Suprapubic skin (tissue), 4 donors: ENCODE results near the gene MRAS. TPM values are rescaled to one million over a fixed set of nuclear protein-coding genes. Genes with fewer than 3 reads are reported as not detected.

Experiments used
- DNase-seq, 2 donors: peaks; one replicate each; pipeline ENCODE4 v3.0.0-alpha.2; 2019; ENCODE audit warnings: low spot score in 2 of 2
- H3K27ac ChIP-seq: fragments of 200-600 bp; sonication (generic); one replicate; pipeline ENCODE4 v1.5.1; 2019
- H3K27me3 ChIP-seq: fragments of 200-600 bp; sonication (generic); one replicate; pipeline ENCODE4 v1.5.1; 2019
- H3K36me3 ChIP-seq: fragments of 200-600 bp; sonication (generic); one replicate; pipeline ENCODE4 v1.5.1; 2019
- H3K4me1 ChIP-seq: fragments of 200-600 bp; sonication (generic); one replicate; pipeline ENCODE4 v1.5.1; 2019
- H3K4me3 ChIP-seq: fragments of 200-600 bp; sonication (generic); one replicate; pipeline ENCODE4 v1.5.1; 2019; ENCODE audit warnings: mild to moderate bottlenecking
- H3K9me3 ChIP-seq: fragments of 200-600 bp; sonication (generic); one replicate; pipeline ENCODE4 v1.5.1; 2019
- CTCF ChIP-seq, 2 donors: fragments of 200-600 bp in 1 of 2; fragments of 450-650 bp in 1 of 2; sonication (generic) in 1 of 2; IDR thresholded peaks; one replicate each; pipeline ENCODE4 v1.5.1; 2016 to 2019; ENCODE audit warnings: antibody characterized with exemption in 2 of 2, mild to moderate bottlenecking in 1 of 2, moderate library complexity in 1 of 2
- EP300 ChIP-seq: sonication (generic); formaldehyde crosslinking; IDR thresholded peaks from one replicate; pipeline ENCODE4 v1.6.1; 2017; ENCODE audit warnings: antibody characterized with exemption
- POLR2A ChIP-seq, 2 donors: fragments of 450-650 bp; IDR thresholded peaks; one replicate each; pipeline ENCODE4 v1.6.1; 2017; ENCODE audit warnings: antibody characterized with exemption in 2 of 2, mild to moderate bottlenecking in 2 of 2, moderate library complexity in 2 of 2
- POLR2AphosphoS5 ChIP-seq, 3 donors: sonication (generic); formaldehyde crosslinking; IDR thresholded peaks; one replicate each; pipeline ENCODE4 v1.6.1; 2017; ENCODE audit warnings: antibody characterized with exemption in 3 of 3
- WGBS: methylation state at CpG from one replicate; pipeline ENCODE4 v1.1.5; 2018; 5-methylcytosine and 5-hydroxymethylcytosine counted together
- total RNA-seq, 4 donors: library from RNA; depleted of rRNA; stranded (reverse); fragments of >200 nt; gene quantifications; one replicate each; pipeline ENCODE4 v1.1.0, GENCODE V29; 2016

Gene MRAS
- total RNA-seq, 4 donors from 2014 or later: 10.1 to 39.8 (median 20.1) TPM

GRCh38 chr3:138354376-138354775 lies 6.0 kb downstream of the MRAS start:
- Histone ChIP-seq H3K27ac (no peak overlapping the region), H3K4me3 (no peak overlapping the region), H3K36me3 (no peaks in the 10 kb centered on the region), H3K9me3 (no peaks in the 10 kb centered on the region), H3K4me1 (peaks cover 30% of the 10 kb centered on the region), H3K27me3 (no peaks in the 10 kb centered on the region)
- TF ChIP-seq EP300: no peak
- no peak for TF ChIP-seq CTCF (IDR thresholded peaks at IDR 0.05)
- no peak for TF ChIP-seq POLR2A (IDR thresholded peaks at IDR 0.05)
- TF ChIP-seq POLR2AphosphoS5 (IDR thresholded peaks at IDR 0.05): no peak
- DNase-seq: no peak

GRCh38 chr3:138355071-138355470 lies 6.7 kb downstream of the MRAS start:
- no peaks in the 10 kb centered on the region for H3K9me3 ChIP-seq
- TF ChIP-seq POLR2A (IDR thresholded peaks at IDR 0.05) (no peak), POLR2AphosphoS5 (IDR thresholded peaks at IDR 0.05) (no peak), EP300 (no peak), CTCF (IDR thresholded peaks at IDR 0.05) (no peak)
- H3K36me3 ChIP-seq: no peaks in the 10 kb centered on the region
- WGBS: 83% methylated on average over 3 of the region's 3 CpGs
- no peak overlapping the region for H3K27ac ChIP-seq
- no peak overlapping the region for H3K4me3 ChIP-seq
- H3K4me1 ChIP-seq: peaks cover 24% of the 10 kb centered on the region
- peak in 1 of 2 donors; percentile 55 for DNase-seq
- H3K27me3 ChIP-seq: no peaks in the 10 kb centered on the region

- H3K4me3 ChIP-seq: no peak overlapping the region
- peak overlapping the region; percentile 48 for H3K27ac ChIP-seq
- no peak for DNase-seq
- H3K36me3 ChIP-seq: no peaks in the 10 kb centered on the region
- WGBS: 73% methylated on average over 7 of the region's 7 CpGs
- peaks cover 15% of the 10 kb centered on the region for H3K4me1 ChIP-seq
- H3K27me3 ChIP-seq: no peaks in the 10 kb centered on the region
- no peaks in the 10 kb centered on the region for H3K9me3 ChIP-seq
- no peak for TF ChIP-seq POLR2A (IDR thresholded peaks at IDR 0.05)
- TF ChIP-seq CTCF (IDR thresholded peaks at IDR 0.05): no peak
- no peak for TF ChIP-seq EP300
Observed at GRCh38 chr3:138356730-138357405, 8.5 kb downstream of the MRAS start.

GRCh38 chr3:138359148-138359918 lies 11.0 kb downstream of the MRAS start:
- DNase-seq: no peak
- Histone ChIP-seq H3K27me3 (no peaks in the 10 kb centered on the region), H3K4me3 (no peak overlapping the region), H3K36me3 (no peaks in the 10 kb centered on the region), H3K27ac (no peak overlapping the region), H3K9me3 (no peaks in the 10 kb centered on the region), H3K4me1 (peaks cover 15% of the 10 kb centered on the region)
- no peak for TF ChIP-seq CTCF (IDR thresholded peaks at IDR 0.05)
- TF ChIP-seq POLR2AphosphoS5 (IDR thresholded peaks at IDR 0.05): no peak
- TF ChIP-seq EP300: no peak
- no peak for TF ChIP-seq POLR2A (IDR thresholded peaks at IDR 0.05)
- 78% methylated on average over 7 of the region's 7 CpGs for WGBS
